GM12873 (cell line): ENCODE results near the gene STT3B.

Experiments
- CTCF ChIP-seq: IDR thresholded peaks from 2 replicates; pipeline ENCODE4 v1.5.1; 2012; ENCODE audit warnings: low read depth, mild to moderate bottlenecking, moderate library complexity, low read length, control low read depth; ENCODE audit not compliant: insufficient read depth; ENCODE audit errors: missing control alignments

Gene STT3B

GRCh38 chr3:31531992-31532586 lies 636 bp upstream of the STT3B start:
- TF ChIP-seq CTCF, result no peak

DNA sequence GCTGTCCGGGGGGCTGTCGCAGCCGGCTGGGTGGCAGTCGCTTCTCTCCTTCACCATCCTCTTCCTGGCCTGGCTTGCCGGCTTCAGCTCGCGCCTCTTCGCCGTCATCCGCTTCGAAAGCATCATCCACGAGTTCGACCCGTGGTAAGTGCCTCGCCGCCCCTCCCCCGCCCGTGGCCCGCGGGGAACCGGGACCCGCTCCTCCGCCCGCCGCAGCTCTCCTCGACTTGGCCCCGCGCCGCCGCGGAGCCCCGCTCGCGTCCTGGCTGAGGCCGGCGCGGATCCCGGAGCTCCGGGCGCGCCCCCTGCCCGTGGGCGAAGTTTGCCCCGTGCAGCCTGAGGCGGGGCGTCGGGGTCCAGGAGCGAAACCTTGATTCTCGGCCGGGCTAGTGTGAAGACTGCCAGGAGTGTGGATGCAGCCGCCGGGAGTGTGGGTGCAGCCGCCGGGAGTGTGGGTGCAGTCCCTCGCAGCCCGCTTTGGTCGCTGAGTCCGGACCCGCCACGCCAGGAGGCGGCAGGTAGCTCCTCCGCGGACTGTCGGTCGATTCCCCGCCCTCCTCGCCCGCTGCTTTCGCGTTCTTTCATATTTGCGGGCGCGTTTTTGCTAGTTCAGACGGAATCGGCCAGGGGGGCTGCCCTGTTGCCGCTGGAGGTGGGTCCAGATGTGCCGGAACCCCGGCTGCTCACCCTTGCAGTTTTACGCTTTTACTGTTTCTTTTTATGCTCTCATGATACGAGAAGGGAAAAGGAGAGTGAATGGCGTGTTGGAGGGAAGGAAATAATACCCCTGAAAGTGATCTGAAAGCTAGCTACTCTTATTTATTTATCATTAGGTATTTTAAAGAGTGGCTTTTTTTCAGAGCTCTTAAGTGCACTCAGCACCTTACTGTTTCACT lies 692 bp downstream of the STT3B start:
- TF ChIP-seq CTCF, result peak; percentile 7

DNA sequence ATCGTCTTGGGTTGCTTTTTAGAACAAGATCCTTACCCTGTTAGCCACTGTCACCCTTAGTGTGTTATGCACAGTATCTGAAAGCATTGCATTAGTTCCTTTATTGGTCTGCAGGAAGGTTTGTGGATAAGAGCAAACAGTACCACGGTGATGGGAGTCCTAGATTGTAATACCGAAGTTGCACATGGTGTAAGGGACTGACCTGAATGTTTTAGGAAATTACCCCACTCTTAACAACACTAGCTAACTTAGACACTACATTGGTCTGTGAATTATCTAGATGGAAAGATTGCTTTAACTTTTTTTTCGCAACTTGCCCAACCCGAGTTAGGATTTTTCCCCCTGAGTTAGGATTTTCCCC lies 1.3 kb downstream of the STT3B start:
- TF ChIP-seq CTCF, result no peak

DNA sequence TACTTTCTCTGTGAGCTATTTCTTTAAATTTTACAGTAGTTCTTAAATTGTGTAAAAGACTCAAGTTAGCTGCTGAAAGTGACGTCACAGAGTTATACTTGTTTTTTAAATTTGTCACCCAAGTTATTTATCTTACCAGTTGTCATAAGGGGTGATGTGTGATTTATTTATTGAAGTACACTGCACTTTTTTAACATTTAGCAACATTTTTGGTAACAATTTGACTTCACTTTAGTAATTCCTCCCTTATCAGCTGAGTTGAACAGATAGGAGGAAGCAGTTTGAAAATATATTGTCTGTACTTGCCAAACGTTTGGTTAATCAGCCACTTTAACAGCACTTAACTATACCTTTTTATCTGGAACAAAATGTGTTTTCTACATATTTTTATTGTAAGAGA lies 3.8 kb downstream of the STT3B start:
- no peak for TF ChIP-seq CTCF

- no peak for TF ChIP-seq CTCF
Measured at GRCh38 chr3:31538801-31539200, 6.1 kb downstream of the STT3B start.

DNA sequence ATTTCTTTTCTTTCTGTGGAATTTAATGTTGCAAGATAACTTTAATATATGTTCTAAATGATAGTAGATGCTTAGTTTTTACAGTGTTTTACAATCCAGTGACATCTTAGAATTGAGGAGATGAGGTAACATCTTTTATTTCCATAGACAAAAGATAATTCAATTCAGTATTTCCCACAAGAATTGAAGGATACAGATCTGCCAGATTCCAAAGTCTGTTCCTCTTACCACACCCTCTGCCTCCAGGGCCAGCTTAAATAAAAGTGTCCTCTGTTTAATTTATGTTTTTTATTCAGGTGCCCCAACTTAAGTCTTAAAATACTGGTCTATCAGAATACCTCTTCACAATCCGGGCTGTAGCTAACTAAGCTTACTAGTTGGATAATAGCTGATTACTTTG lies 6.5 kb downstream of the STT3B start:
- no peak for TF ChIP-seq CTCF

- no peak for TF ChIP-seq CTCF
Measured at GRCh38 chr3:31541089-31541488, 8.4 kb downstream of the STT3B start.
